Trophoblast cell (in vitro differentiated cells and primary cell): ENCODE measurements around the gene GRPEL2.
A peak's percentile ranks its signal among the peaks of the same experiment; 100 is the strongest.

Experiments used
- DNase-seq, 2 donors: peaks; one replicate each; pipeline ENCODE4 v3.0.0-alpha.2; 2016
- H2AFZ ChIP-seq: 2 replicates; pipeline ENCODE4 v1.6.1; 2013; ENCODE audit warnings: low read length, moderate library complexity, mild to moderate bottlenecking; ENCODE audit not compliant: insufficient read depth, poor library complexity
- H2AK5ac ChIP-seq: 2 replicates; pipeline ENCODE4 v1.6.1; 2013; ENCODE audit warnings: mild to moderate bottlenecking, low read length
- H2BK120ac ChIP-seq: 2 replicates; pipeline ENCODE4 v1.6.1; 2013; ENCODE audit warnings: low read length, mild to moderate bottlenecking, moderate library complexity; ENCODE audit not compliant: insufficient read depth, poor library complexity
- H2BK12ac ChIP-seq: 2 replicates; pipeline ENCODE4 v1.6.1; 2013; ENCODE audit warnings: mild to moderate bottlenecking, low read length, moderate library complexity
- H2BK5ac ChIP-seq: 2 replicates; pipeline ENCODE4 v1.6.1; 2013; ENCODE audit warnings: low read length, low read depth, moderate library complexity, mild to moderate bottlenecking; ENCODE audit not compliant: poor library complexity
- H3K14ac ChIP-seq: 2 replicates; pipeline ENCODE4 v1.6.1; 2013; ENCODE audit warnings: mild to moderate bottlenecking, low read length
- H3K18ac ChIP-seq: 2 replicates; pipeline ENCODE4 v1.6.1; 2013; ENCODE audit warnings: mild to moderate bottlenecking, low read length
- H3K23ac ChIP-seq: 2 replicates; pipeline ENCODE4 v1.6.1; 2013; ENCODE audit warnings: low read length
- H3K27ac ChIP-seq: 2 replicates; pipeline ENCODE4 v1.5.1; 2013; ENCODE audit warnings: low read depth, mild to moderate bottlenecking, inconsistent platforms, low read length, moderate library complexity
- H3K27me3 ChIP-seq: 2 replicates; pipeline ENCODE4 v1.6.1; 2013; ENCODE audit warnings: inconsistent platforms, mild to moderate bottlenecking, low read length, moderate library complexity; ENCODE audit not compliant: insufficient read depth
- H3K36me3 ChIP-seq, 2 experiments: 1 replicate in 1 of 2; 2 replicates in 1 of 2; pipeline ENCODE4 v1.6.1; 2013; ENCODE audit warnings: low read length in 2 of 2, mild to moderate bottlenecking in 2 of 2, moderate library complexity in 1 of 2; ENCODE audit not compliant: insufficient read depth in 2 of 2, control insufficient read depth in 1 of 2
- H3K4ac ChIP-seq: 2 replicates; pipeline ENCODE4 v1.6.1; 2013; ENCODE audit warnings: low read depth, mild to moderate bottlenecking, low read length, moderate library complexity
- H3K4me1 ChIP-seq, 2 experiments: 1 replicate in 1 of 2; 2 replicates in 1 of 2; pipeline ENCODE4 v1.6.1; 2013; ENCODE audit warnings: low read length in 2 of 2, mild to moderate bottlenecking in 2 of 2, moderate library complexity in 1 of 2; ENCODE audit not compliant: insufficient read depth in 2 of 2, control insufficient read depth in 1 of 2
- H3K4me2 ChIP-seq: 2 replicates; pipeline ENCODE4 v1.6.1; 2013; ENCODE audit warnings: inconsistent platforms, mild to moderate bottlenecking, low read length, moderate library complexity
- H3K4me3 ChIP-seq: 2 replicates; pipeline ENCODE4 v1.5.1; 2013; ENCODE audit warnings: mild to moderate bottlenecking, low read depth, low read length, inconsistent platforms
- H3K79me1 ChIP-seq: one replicate; pipeline ENCODE4 v1.6.1; 2013; ENCODE audit warnings: low read length
- H3K79me2 ChIP-seq: 2 replicates; pipeline ENCODE4 v1.6.1; 2013; ENCODE audit warnings: low read length, mild to moderate bottlenecking; ENCODE audit not compliant: control insufficient read depth, insufficient read depth, poor library complexity
- H3K9ac ChIP-seq: 2 replicates; pipeline ENCODE4 v1.6.1; 2013; ENCODE audit warnings: mild to moderate bottlenecking, low read length
- H3K9me3 ChIP-seq: 2 replicates; pipeline ENCODE4 v1.6.1; 2013; ENCODE audit warnings: low read depth, mild to moderate bottlenecking, control low read depth, inconsistent platforms, low read length; ENCODE audit not compliant: insufficient read depth
- H4K12ac ChIP-seq: 2 replicates; pipeline ENCODE4 v1.6.1; 2013; ENCODE audit warnings: low read depth, mild to moderate bottlenecking, low read length, moderate library complexity
- H4K8ac ChIP-seq: 2 replicates; pipeline ENCODE4 v1.6.1; 2013; ENCODE audit warnings: low read depth, mild to moderate bottlenecking, low read length, moderate library complexity
- H4K91ac ChIP-seq: one replicate; pipeline ENCODE4 v1.6.1; 2013; ENCODE audit warnings: low read depth, mild to moderate bottlenecking, low read length, moderate library complexity
- WGBS: extraction: QIAGEN DNeasy Blood & Tissue Kit; methylation state at CpG from one replicate; pipeline ENCODE4 v1.1.7; 2013; ENCODE audit warnings: missing lambda C conversion rate; ENCODE audit not compliant: insufficient read length, insufficient coverage; ENCODE audit errors: extremely low coverage; 5-methylcytosine and 5-hydroxymethylcytosine counted together

GRPEL2 gene

DNA sequence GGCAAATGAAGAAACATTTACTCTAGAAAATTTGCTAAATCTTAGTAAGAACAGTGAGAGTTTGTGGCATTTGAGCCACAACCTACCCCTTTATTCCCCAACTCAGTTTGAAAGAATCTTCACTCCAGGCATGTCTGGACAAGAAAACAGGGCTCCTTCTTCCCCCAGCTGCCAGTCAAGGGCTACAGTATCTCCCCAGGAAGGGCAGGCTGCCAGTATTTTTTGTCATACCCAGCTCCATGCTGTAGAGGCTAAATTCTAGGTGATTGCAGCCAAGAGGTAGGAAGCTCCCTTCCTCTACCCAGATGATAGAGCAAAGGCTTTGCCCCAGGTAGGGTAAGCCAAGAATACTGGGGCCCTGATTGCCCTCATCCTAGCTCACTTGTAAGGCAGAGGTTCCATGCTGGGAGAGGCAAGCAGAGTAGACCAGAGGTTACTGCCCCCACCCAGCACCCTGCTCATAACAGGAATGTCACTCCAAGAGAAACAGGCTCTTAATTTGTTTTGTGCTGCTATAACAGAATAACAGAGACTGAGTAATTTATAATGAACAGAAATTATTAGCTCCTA, 20.0 kb upstream of the GRPEL2 start:
- Histone ChIP-seq H4K91ac (peak overlapping the region; percentile 57), H3K9me3 (no peaks in the 10 kb centered on the region), H3K23ac (no peak overlapping the region)

DNA sequence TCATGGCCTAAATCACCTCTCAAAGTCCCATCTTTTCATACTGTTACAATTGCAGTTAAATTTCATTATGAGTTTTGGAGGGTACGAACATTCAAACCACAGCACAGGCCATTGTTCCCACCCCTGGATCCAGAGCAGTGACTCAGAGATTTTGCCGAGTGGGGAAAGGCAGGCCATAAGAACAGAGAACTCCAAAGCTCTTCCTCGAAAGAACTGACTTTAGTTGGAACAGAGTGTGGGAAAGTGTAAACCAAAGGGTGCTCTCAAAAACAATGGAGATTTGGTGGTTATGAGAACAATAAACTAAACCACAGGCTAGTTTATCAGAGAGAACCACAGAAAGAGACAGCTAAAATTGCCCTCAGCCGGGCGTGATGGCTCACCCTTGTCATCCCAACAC, 19.4 kb upstream of the GRPEL2 start:
- Histone ChIP-seq H3K4me2 (no peak overlapping the region), H3K9ac (no peak overlapping the region), H3K9me3 (no peaks in the 10 kb centered on the region), H3K27ac (no peak overlapping the region), H3K4ac (no peak overlapping the region), H2AK5ac (no peak overlapping the region), H4K12ac (no peak overlapping the region), H4K8ac (no peak overlapping the region), H3K79me2 (no peaks in the 10 kb centered on the region), H2BK120ac (no peak overlapping the region), H3K36me3 (peaks cover 0 to 2% of the 10 kb centered on the region in 2 experiments), H2AFZ (no peak overlapping the region), H3K14ac (no peak overlapping the region), H3K23ac (no peak overlapping the region), H3K27me3 (no peaks in the 10 kb centered on the region), H2BK5ac (no peak overlapping the region), H3K18ac (no peak overlapping the region), H2BK12ac (no peak overlapping the region), H3K4me1 (no peaks in the 10 kb centered on the region), H3K79me1 (no peaks in the 10 kb centered on the region), H3K4me3 (no peak overlapping the region), H4K91ac (no peak overlapping the region)
- DNase-seq, result no peak
- WGBS, result no CpG with 5 or more reads among the region's 5 CpGs

More for the DNA sequence above, 20.0 kb upstream of the GRPEL2 start:
- H3K9ac ChIP-seq, result no peak overlapping the region
- no peak overlapping the region for H2BK12ac ChIP-seq
- peak overlapping the region; percentile 2 for H2AFZ ChIP-seq
- peak; percentile 84 to 92 for DNase-seq
- H3K4me1 ChIP-seq, result peaks cover 2 to 4% of the 10 kb centered on the region in 2 experiments
- no peaks in the 10 kb centered on the region for H3K79me1 ChIP-seq
- H3K27ac ChIP-seq, result no peak overlapping the region
- H3K4me3 ChIP-seq, result no peak overlapping the region
- no peaks in the 10 kb centered on the region for H3K79me2 ChIP-seq
- H3K36me3 ChIP-seq, result peaks cover 0 to 2% of the 10 kb centered on the region in 2 experiments
- H2BK5ac ChIP-seq, result peak overlapping the region; percentile 35
- H3K18ac ChIP-seq, result no peak overlapping the region
- no peak overlapping the region for H3K14ac ChIP-seq
- H3K27me3 ChIP-seq, result no peaks in the 10 kb centered on the region
- H3K4ac ChIP-seq, result no peak overlapping the region
- H2BK120ac ChIP-seq, result peak overlapping the region; percentile 76
- H4K8ac ChIP-seq, result peak overlapping the region; percentile 62
- H4K12ac ChIP-seq, result no peak overlapping the region
- no peak overlapping the region for H2AK5ac ChIP-seq
- no peak overlapping the region for H3K4me2 ChIP-seq

GRCh38 chr5:149326611-149327010, 18.7 kb upstream of the GRPEL2 start:
- H3K9ac ChIP-seq, result no peak overlapping the region
- H3K4me3 ChIP-seq, result no peak overlapping the region
- H2BK5ac ChIP-seq, result no peak overlapping the region
- no peak overlapping the region for H4K12ac ChIP-seq
- WGBS, result no CpG with 5 or more reads among the region's 3 CpGs
- H4K8ac ChIP-seq, result no peak overlapping the region
- H3K4me2 ChIP-seq, result no peak overlapping the region
- no peak overlapping the region for H2BK120ac ChIP-seq
- peaks cover 0 to 2% of the 10 kb centered on the region in 2 experiments for H3K36me3 ChIP-seq
- no peak overlapping the region for H2AFZ ChIP-seq
- H3K4ac ChIP-seq, result no peak overlapping the region
- H3K79me2 ChIP-seq, result no peaks in the 10 kb centered on the region
- no peak overlapping the region for H3K18ac ChIP-seq
- H2AK5ac ChIP-seq, result no peak overlapping the region
- no peak overlapping the region for H3K23ac ChIP-seq
- H3K14ac ChIP-seq, result no peak overlapping the region
- H3K27ac ChIP-seq, result no peak overlapping the region
- DNase-seq, result no peak
- no peaks in the 10 kb centered on the region for H3K9me3 ChIP-seq
- H3K27me3 ChIP-seq, result no peaks in the 10 kb centered on the region
- no peak overlapping the region for H4K91ac ChIP-seq
- no peaks in the 10 kb centered on the region for H3K79me1 ChIP-seq
- no peak overlapping the region for H2BK12ac ChIP-seq
- no peaks in the 10 kb centered on the region for H3K4me1 ChIP-seq

DNA sequence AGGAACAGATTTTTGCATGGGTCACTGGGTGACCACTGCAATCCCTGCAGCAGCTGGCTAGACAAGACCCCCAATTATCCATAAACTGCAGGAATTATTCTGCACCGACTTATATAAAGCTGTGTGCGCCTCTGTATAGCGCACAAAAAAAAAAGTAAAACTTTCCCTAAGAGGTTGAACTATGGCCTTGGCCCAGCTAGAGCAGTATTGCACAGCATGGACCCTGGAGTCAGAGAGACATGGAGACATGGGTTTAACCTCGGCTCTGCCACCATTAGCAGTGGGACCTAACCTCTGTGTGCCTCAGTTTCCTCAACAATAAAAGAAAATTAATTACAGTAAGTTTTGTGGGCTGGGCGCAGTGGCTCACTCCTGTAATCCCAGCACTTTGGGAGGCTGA, 17.1 kb upstream of the GRPEL2 start:
- Histone ChIP-seq H2BK120ac (no peak overlapping the region), H3K4me3 (no peak overlapping the region), H3K4me1 (no peaks in the 10 kb centered on the region), H3K27me3 (no peaks in the 10 kb centered on the region), H3K18ac (no peak overlapping the region), H4K8ac (no peak overlapping the region), H3K27ac (no peak overlapping the region), H3K9me3 (no peaks in the 10 kb centered on the region), H2AK5ac (no peak overlapping the region), H2BK5ac (no peak overlapping the region), H2AFZ (no peak overlapping the region), H3K4me2 (no peak overlapping the region), H4K12ac (no peak overlapping the region), H3K79me2 (no peaks in the 10 kb centered on the region), H2BK12ac (no peak overlapping the region), H3K14ac (no peak overlapping the region), H3K36me3 (no peaks in the 10 kb centered on the region), H4K91ac (no peak overlapping the region), H3K9ac (no peak overlapping the region), H3K4ac (no peak overlapping the region), H3K23ac (no peak overlapping the region), H3K79me1 (no peaks in the 10 kb centered on the region)
- no CpG with 5 or more reads among the region's 5 CpGs for WGBS
- DNase-seq, result no peak
